HFFc6 (cell line): ENCODE results near the gene ADRA2A. TPM values are rescaled to one million over a fixed set of nuclear protein-coding genes. Genes with fewer than 3 reads are reported as not detected.

Experiments used
- DNase-seq: peaks from one replicate; pipeline ENCODE4 v3.0.0-alpha.2; 2018
- H3K27ac Mint-ChIP-seq: 2 replicates; pipeline ENCODE4 v1.8.0; 2020; ENCODE audit warnings: mild to moderate bottlenecking, mixed read lengths
- H3K27me3 Mint-ChIP-seq: 2 replicates; pipeline ENCODE4 v1.8.0; 2021; ENCODE audit warnings: mild to moderate bottlenecking, moderate library complexity, mixed read lengths; ENCODE audit not compliant: insufficient read depth
- H3K36me3 Mint-ChIP-seq: 2 replicates; pipeline ENCODE4 v1.8.0; 2021; ENCODE audit warnings: low read depth, mixed read lengths
- H3K4me1 Mint-ChIP-seq: 2 replicates; pipeline ENCODE4 v1.8.0; 2020; ENCODE audit warnings: low read depth, mixed read lengths
- H3K4me3 Mint-ChIP-seq: 2 replicates; pipeline ENCODE4 v1.8.0; 2020; ENCODE audit warnings: mild to moderate bottlenecking, moderate library complexity, mixed read lengths
- H3K9me3 Mint-ChIP-seq: 2 replicates; pipeline ENCODE4 v1.8.0; 2020; ENCODE audit warnings: mild to moderate bottlenecking, mixed read lengths
- CTCF ChIP-seq: fragments of 200-600 bp; sonication (generic); IDR thresholded peaks from 2 replicates; pipeline ENCODE4 v1.5.0; 2021; ENCODE audit warnings: antibody characterized with exemption, mild to moderate bottlenecking
- total RNA-seq, 6 experiments: library from RNA; stranded (reverse); fragmentation: NEBNext Ultra II Directional; extraction: Animal tissue kit (Norgen Biotek cat#: 25700); gene quantifications; 2 replicates in 1 of 6; 3 replicates in 5 of 6; pipeline ENCODE4 v1.2.3, GENCODE V29; 2021

ADRA2A gene
- total RNA-seq, 6 experiments from 2014 or later, result not detected

GRCh38 chr10:111116211-111116610 lies 39.4 kb downstream of the ADRA2A start:
- Mint-ChIP-seq H3K27ac (no peak overlapping the region), H3K4me1 (peaks cover 9% of the 10 kb centered on the region; the same call in 1 of the 2 replicates), H3K9me3 (peaks cover 5% of the 10 kb centered on the region; the same call in 1 of the 2 replicates), H3K4me3 (no peak overlapping the region), H3K27me3 (peaks cover 4% of the 10 kb centered on the region), H3K36me3 (no peaks in the 10 kb centered on the region)
- TF ChIP-seq CTCF, result no peak
- DNase-seq, result no peak

GRCh38 chr10:111116762-111117445 lies 40.1 kb downstream of the ADRA2A start:
- Mint-ChIP-seq H3K27ac (no peak overlapping the region), H3K36me3 (no peaks in the 10 kb centered on the region)

GRCh38 chr10:111117528-111118277 lies 40.9 kb downstream of the ADRA2A start:
- Mint-ChIP-seq H3K27ac (no peak overlapping the region), H3K27me3 (peaks cover 4% of the 10 kb centered on the region), H3K36me3 (no peaks in the 10 kb centered on the region), H3K4me3 (no peak overlapping the region), H3K9me3 (peaks cover 5% of the 10 kb centered on the region; the same call in 1 of the 2 replicates), H3K4me1 (peaks cover 9% of the 10 kb centered on the region; the same call in 1 of the 2 replicates)
- DNase-seq, result no peak
- no peak for TF ChIP-seq CTCF

More at GRCh38 chr10:111116762-111117445, 40.1 kb downstream of the ADRA2A start:
- Mint-ChIP-seq H3K4me1 (peaks cover 9% of the 10 kb centered on the region; the same call in 1 of the 2 replicates), H3K4me3 (no peak overlapping the region), H3K27me3 (peaks cover 4% of the 10 kb centered on the region), H3K9me3 (peaks cover 5% of the 10 kb centered on the region; the same call in 1 of the 2 replicates)
- DNase-seq, result no peak
- no peak for TF ChIP-seq CTCF

- peaks cover 5% of the 10 kb centered on the region; the same call in 1 of the 2 replicates for H3K9me3 Mint-ChIP-seq
- no peak for TF ChIP-seq CTCF
- H3K36me3 Mint-ChIP-seq, result no peaks in the 10 kb centered on the region
These were observed 41.9 kb downstream of the ADRA2A start for GRCh38 chr10:111118758-111119157.

GRCh38 chr10:111119637-111120036 lies 42.8 kb downstream of the ADRA2A start:
- Mint-ChIP-seq H3K36me3 (no peaks in the 10 kb centered on the region), H3K27ac (no peak overlapping the region), H3K4me3 (no peak overlapping the region), H3K4me1 (peaks cover 3% of the 10 kb centered on the region; the same call in 1 of the 2 replicates), H3K27me3 (peaks cover 4% of the 10 kb centered on the region), H3K9me3 (peaks cover 9% of the 10 kb centered on the region)
- no peak for DNase-seq
- TF ChIP-seq CTCF, result no peak

More at GRCh38 chr10:111118758-111119157, 41.9 kb downstream of the ADRA2A start:
- DNase-seq, result no peak
- peaks cover 4% of the 10 kb centered on the region for H3K27me3 Mint-ChIP-seq
- no peak overlapping the region for H3K27ac Mint-ChIP-seq
- no peak overlapping the region for H3K4me3 Mint-ChIP-seq
- peaks cover 9% of the 10 kb centered on the region; the same call in 1 of the 2 replicates for H3K4me1 Mint-ChIP-seq
